Right atrium auricular region (tissue), 2 donors: ENCODE data around the gene CACNG3. TPM values are rescaled to one million over a fixed set of nuclear protein-coding genes. Genes with fewer than 3 reads are reported as not detected.

ENCODE experiments used
- DNase-seq: peaks from one replicate; pipeline ENCODE4 v3.0.0-alpha.2; 2019; ENCODE audit warnings: low spot score
- H3K27ac ChIP-seq, 2 donors: fragments of 200-600 bp; sonication (generic); 1 replicate in 1 of 2; 2 replicates in 1 of 2; pipeline ENCODE4 v1.5.1; 2016 to 2019
- H3K27me3 ChIP-seq, 2 donors: fragments of 200-600 bp; sonication (generic); one replicate each; pipeline versions ENCODE4 v1.5.1 to v1.6.0; 2017 to 2019
- H3K36me3 ChIP-seq: fragments of 200-600 bp; sonication (generic); one replicate; pipeline ENCODE4 v1.5.1; 2016
- H3K4me1 ChIP-seq, 2 donors: fragments of 200-600 bp; sonication (generic); one replicate each; pipeline versions ENCODE4 v1.5.1 to v1.6.0; 2017 to 2019
- H3K4me3 ChIP-seq, 2 donors: fragments of 200-600 bp; sonication (generic); 1 replicate in 1 of 2; 2 replicates in 1 of 2; pipeline ENCODE4 v1.5.1; 2017 to 2019; ENCODE audit warnings: mild to moderate bottlenecking in 1 of 2, moderate library complexity in 1 of 2
- H3K9me3 ChIP-seq, 2 donors: fragments of 200-600 bp; sonication (generic); one replicate each; pipeline ENCODE4 v1.5.1; 2019
- total RNA-seq, 2 donors: library from RNA; depleted of rRNA; stranded (reverse); fragments of >200 nt; gene quantifications; one replicate each; pipeline ENCODE4 v1.1.0, GENCODE V29; 2016
- TF ChIP-seq, protein P1 (sequence below), 2 donors: fragments of 200-600 bp; sonication (generic); IDR thresholded peaks; one replicate each; pipeline ENCODE4 v1.5.1; 2019; ENCODE audit warnings: antibody characterized with exemption in 2 of 2

CACNG3 gene
- total RNA-seq, 2 donors from 2014 or later, result not detected

DNA sequence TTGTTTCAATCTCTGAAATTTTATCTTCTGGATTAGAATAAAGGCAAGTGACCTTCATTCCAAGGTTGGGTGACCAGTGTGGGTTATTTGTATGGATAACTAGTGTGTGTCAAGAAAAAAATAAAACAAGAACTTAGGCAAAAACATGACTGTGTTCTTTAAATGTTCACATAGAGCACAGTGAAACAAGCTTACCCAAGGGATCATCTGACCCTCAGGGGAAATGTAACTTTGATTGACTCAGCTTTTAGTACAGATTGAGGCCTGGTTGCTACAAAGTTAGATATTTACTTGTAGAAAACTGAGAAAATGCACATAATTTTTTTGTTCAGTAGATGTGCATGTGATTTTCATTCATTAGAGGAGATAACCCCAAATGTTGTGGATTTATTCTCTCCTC is 6.7 kb downstream of the CACNG3 start:
- Histone ChIP-seq H3K4me3 (no peak overlapping the region), H3K4me1 (no peaks in the 10 kb centered on the region), H3K27ac (no peak overlapping the region), H3K27me3 (no peaks in the 10 kb centered on the region), H3K9me3 (no peaks in the 10 kb centered on the region), H3K36me3 (no peaks in the 10 kb centered on the region)
- TF ChIP-seq, protein P1, sequence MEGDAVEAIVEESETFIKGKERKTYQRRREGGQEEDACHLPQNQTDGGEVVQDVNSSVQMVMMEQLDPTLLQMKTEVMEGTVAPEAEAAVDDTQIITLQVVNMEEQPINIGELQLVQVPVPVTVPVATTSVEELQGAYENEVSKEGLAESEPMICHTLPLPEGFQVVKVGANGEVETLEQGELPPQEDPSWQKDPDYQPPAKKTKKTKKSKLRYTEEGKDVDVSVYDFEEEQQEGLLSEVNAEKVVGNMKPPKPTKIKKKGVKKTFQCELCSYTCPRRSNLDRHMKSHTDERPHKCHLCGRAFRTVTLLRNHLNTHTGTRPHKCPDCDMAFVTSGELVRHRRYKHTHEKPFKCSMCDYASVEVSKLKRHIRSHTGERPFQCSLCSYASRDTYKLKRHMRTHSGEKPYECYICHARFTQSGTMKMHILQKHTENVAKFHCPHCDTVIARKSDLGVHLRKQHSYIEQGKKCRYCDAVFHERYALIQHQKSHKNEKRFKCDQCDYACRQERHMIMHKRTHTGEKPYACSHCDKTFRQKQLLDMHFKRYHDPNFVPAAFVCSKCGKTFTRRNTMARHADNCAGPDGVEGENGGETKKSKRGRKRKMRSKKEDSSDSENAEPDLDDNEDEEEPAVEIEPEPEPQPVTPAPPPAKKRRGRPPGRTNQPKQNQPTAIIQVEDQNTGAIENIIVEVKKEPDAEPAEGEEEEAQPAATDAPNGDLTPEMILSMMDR (IDR thresholded peaks at IDR 0.05), result no peak
- DNase-seq, result no peak

DNA sequence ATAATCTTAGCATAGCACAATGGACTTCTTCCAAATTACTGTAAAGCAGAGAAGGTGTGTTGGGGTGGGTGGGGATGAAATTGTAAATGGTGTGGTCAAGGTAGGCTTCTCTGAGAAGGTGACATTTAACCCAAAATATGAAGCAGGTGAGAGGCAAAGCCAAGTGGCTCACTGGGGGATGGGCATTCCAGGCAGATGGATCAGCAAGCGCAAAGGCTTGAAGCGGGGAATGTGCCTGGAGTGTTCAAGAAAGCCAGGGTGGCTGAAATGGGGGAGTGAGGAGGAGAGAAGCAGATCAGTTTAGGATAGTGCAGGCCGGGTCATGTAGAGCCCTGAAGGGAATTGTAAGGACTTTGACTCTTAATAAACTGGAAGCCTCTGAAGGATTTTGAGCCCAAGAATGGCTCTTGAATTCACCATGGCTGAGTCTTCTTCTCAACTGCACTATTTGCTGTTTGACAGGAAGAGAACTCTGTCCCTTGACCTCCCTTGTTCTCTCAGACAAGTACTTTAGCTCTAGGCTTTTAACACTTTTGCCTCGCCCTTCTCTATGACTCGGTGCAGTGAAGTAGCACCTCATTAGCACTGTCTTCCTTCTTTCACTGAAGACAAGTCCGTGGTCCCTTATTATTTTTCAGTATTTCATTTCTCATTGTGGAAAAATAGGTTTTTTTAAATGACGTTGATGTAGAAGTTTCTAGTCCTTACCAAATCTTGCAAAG is 14.7 kb downstream of the CACNG3 start:
- Histone ChIP-seq H3K36me3 (no peaks in the 10 kb centered on the region), H3K4me3 (no peak overlapping the region), H3K27me3 (no peaks in the 10 kb centered on the region), H3K4me1 (no peaks in the 10 kb centered on the region), H3K9me3 (no peaks in the 10 kb centered on the region), H3K27ac (no peak overlapping the region)
- TF ChIP-seq, protein P1 (IDR thresholded peaks at IDR 0.05), result no peak
- no peak for DNase-seq

DNA sequence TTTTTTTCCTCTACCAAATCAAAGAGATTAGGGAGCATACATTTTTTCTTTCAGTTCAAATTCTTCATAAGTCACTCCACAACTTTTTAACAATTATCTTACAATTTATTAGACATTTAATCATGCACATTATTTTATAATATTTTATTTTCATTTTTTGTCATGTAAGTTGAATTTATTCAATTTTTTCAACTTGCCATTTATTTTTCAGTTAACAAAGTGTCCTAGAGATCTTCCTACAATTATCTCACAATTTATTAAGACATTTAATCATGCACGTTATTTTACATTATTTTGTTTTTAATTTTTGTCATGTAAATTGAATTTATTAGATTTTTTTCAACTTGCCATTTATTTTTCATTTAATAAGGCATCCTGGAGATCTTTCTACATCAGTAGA is 16.2 kb downstream of the CACNG3 start:
- no peaks in the 10 kb centered on the region for H3K4me1 ChIP-seq
- no peak for DNase-seq
- H3K27ac ChIP-seq, result no peak overlapping the region
- H3K36me3 ChIP-seq, result no peaks in the 10 kb centered on the region
- no peaks in the 10 kb centered on the region for H3K9me3 ChIP-seq
- no peaks in the 10 kb centered on the region for H3K27me3 ChIP-seq
- TF ChIP-seq, protein P1 (IDR thresholded peaks at IDR 0.05), result no peak
- no peak overlapping the region for H3K4me3 ChIP-seq

DNA sequence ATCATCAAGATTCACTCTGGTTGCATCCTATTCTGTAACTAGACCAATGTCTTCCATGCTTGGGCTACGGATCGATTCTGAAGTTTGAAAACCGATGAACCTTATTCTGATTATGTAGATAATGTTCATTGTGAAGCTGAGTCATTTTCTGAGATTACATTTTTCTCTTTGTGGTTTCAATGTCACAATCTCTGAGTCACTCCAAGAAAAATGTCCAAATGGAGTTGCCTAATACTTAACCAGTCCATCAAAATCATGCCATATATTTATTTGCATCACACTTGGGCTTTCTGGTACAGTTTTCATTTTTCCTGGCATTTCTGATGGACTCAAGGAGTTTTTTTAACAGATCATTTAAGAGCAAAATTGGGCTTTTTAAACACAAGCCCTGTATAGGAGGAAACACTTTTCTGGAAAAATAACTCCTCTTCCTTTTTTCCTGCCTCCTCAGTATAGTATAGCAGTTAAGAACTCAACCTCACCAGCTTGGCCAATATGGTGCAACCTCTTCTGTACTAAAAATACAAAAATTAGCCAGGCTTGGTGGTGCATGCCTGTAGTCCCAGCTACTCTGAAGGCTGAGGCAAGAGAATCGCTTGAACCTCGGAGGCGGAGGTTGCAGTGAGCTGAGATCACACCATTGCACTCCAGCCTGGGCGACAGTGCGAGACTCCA is 17.5 kb downstream of the CACNG3 start:
- Histone ChIP-seq H3K4me3 (no peak overlapping the region), H3K36me3 (no peaks in the 10 kb centered on the region), H3K9me3 (no peaks in the 10 kb centered on the region), H3K4me1 (no peaks in the 10 kb centered on the region), H3K27me3 (no peaks in the 10 kb centered on the region), H3K27ac (no peak overlapping the region)
- DNase-seq, result no peak
- TF ChIP-seq, protein P1 (IDR thresholded peaks at IDR 0.05), result no peak

DNA sequence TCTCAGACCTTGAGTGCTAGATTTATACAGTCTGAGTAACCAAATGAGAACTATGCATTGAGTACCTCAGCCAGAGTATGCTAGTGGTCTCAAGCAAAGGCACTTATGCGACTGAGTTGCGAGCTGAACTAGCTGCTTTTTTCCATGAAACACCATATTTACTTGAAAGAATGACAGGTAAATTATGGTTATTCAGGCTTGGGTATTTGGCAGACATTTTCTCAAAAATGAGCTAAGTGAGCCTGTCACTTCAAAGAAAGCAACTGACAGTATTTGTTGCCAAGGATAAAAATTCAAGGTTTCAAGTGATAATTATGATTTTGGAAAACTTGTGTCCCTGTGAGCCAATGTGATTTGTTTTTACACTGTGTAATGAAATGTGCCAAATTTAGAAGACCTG is 19.3 kb downstream of the CACNG3 start:
- no peak for DNase-seq
- TF ChIP-seq, protein P1 (IDR thresholded peaks at IDR 0.05), result no peak
- H3K4me1 ChIP-seq, result no peaks in the 10 kb centered on the region

More for the DNA sequence above, 19.3 kb downstream of the CACNG3 start:
- no peaks in the 10 kb centered on the region for H3K27me3 ChIP-seq
- H3K36me3 ChIP-seq, result no peaks in the 10 kb centered on the region
- H3K9me3 ChIP-seq, result no peaks in the 10 kb centered on the region
- H3K27ac ChIP-seq, result no peak overlapping the region
- no peak overlapping the region for H3K4me3 ChIP-seq
